Stimulated activated CD4-positive, alpha-beta T cell treated with anti-CD3 and anti-CD28 coated beads, Interleukin-1b, Interleukin-23, amount 100 ng/mL, for 1 hour (primary cell): ENCODE results near the gene SND1.

Source experiments
- DNase-seq, 2 donors: peaks; one replicate each; pipeline ENCODE4 v3.0.0-alpha.2; 2020; ENCODE audit warnings: low read depth in 2 of 2

The SND1 gene

DNA sequence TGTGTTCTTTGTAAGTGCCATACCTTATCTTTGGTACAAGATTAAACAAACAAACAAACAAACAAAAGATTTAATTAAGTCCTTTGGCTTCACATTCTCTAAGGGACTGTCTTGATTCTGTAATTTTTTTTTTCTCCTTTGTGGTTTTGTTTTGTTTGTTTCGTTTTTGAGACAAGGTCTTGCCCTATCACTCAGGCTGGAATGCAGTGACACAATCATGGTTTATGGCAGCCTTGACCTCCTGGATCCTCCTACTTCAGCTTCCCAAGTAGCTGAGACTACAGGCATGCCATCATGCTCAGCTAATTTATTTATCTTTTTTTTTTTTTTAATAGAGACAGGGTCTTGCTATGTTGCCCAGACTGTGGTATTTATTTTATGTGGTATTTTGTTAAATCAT, 213.5 kb downstream of the SND1 start:
- no peak for DNase-seq

DNA sequence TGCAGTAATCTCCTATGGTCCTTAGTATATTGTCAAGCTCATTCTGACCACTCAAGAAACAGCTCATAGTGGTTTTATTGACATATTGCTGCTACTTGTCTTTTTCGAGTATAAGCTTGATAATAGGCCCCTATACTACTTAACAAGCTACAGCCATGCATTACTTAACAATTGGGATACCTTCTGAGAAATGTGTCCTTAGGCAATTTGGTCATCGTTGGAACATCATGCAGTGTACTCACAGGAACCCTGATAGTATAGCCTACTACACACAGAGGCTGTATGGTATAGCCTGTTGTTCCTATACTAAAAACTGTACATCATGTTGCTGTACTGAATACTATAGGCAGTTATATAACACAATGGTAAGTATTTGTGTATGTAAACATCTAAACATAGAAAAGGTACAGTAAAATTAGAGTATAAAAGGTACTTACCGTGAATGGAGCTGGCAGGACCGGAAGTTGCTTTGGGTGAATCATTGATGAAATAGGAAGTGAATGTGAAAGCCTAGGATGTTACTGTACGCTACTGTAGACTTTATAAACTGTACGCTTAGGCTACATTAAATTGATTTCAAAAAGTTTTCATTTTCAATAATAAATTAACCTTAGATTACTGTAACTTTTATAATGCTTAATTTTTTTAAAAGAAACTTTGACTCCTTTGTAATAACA, 218.4 kb downstream of the SND1 start:
- no peak for DNase-seq

DNA sequence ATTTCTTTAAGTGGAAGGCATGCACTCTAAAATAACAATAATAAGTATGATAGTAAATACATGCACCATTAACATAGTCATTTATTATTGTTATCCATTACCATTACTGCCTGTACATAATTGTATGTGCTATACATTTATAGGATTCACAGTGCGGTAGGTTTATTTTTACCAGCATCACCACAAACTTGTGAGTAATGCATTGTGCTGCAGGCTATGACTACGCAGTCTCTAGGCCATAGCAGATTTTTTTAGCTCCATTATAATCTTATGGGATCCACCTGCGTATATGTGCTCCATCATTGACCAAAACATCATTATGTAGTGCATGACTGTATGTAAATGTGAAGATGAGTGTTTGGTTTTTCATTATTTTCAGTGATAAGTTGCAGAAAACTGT, 219.2 kb downstream of the SND1 start:
- DNase-seq, result no peak

DNA sequence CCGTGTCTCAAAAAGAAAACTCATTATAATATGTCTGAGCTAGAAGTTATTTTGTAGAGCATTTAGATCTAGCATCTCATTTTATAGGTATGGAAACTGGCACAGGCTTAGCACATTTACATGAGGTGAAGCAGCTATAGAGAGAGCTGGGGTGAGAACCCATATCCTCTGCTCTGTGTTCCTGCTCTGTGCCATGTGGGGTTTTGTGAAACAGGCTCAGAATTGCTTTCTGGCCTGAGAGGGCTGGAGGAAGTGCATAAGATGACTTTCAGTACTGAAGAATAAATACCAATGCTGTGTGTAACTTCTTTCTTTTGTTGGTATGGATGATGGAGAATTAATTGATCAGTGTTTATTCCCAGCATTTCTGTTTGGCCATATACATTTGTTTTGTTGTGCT, 220.1 kb downstream of the SND1 start:
- DNase-seq, result no peak

DNA sequence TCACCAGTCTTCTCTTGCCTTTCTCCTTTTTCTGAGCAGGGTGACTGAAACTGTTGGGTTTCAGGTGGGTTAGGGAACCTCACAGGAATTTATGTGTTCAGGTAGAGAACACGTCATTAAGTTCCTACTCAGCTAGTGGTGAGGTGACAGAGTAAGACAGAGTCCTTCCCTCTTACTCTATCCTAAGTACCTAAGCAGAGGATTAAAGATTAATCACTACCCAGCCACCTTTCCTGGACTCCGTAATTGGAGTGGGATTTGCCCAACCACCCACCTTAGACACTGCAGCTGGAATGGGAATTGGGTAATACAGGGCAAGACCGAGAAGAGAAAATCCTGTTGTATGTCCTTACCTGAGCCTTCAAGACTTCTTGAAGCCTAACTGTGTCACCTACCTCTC, 221.2 kb downstream of the SND1 start:
- DNase-seq, result no peak

DNA sequence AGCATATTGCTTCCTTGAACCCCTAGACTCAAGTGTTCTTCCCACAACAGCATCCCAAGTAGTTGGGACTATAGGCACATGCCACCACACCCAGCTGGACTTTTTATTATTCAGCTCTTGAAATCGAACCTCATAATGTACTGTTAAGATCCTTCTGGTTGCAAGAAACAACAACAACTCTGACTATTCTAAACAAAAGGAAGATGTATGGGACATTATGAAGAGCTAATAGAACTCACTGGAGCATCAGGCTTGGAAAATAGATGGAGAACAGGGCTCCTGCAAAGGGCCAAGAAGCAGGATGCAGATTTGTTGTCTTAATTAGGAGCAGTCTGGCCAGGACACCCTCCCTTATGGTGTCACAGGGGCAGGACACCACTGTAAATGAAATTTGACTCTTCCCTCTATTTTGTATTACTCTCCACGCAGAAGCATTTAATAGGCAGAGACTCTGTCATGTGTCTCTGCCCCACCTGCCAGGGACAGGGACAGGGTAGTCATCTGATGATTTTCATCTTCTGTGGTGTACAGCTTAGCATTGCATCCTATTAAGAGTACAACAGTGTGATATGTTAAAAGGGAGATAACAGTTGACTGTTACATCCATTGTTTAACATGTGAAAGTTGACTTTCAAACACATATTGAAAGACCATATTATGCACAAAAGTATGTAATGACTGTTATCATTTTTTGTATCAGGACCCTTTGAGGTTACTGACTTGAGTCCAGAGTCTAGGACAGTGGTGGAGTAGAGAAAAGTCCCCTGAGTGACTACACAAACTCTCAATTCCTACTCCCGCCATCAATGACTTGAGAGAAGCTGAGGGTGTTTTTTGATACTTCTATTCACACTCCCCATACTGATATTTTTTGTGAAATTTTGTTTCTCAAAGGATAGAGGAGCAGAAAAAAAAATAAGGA, 222.0 kb downstream of the SND1 start:
- no peak for DNase-seq

DNA sequence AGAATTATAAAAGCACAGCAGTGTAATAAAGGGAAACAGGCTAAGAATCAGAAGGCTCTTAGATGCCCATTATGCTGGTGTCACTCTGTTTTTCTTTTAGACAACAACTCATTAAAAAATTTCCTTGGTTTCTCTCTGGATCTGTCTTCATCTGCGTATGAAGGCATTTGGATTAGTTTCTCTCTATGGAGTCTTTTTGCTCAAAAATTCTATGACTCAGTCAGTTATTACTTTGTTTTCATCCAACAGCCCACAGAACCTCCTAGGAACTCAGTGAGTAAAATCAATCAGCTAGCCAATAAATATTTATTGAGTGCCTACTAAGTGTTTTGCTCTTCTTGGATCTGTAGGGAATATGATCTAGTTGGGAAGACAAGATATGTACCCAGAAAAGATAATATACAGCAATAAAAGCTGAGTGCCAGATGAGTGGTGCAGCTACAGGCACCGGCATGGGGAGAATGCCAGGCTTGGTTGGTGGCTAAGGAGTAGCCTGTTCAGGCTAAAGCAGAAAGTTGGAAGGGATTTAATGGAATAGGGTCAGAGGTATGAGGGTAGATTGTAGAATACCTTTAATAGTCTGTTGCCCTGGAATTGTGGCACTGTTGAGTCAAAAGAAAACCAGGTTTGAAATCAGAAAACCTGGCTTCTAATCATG, 223.1 kb downstream of the SND1 start:
- DNase-seq, result no peak

DNA sequence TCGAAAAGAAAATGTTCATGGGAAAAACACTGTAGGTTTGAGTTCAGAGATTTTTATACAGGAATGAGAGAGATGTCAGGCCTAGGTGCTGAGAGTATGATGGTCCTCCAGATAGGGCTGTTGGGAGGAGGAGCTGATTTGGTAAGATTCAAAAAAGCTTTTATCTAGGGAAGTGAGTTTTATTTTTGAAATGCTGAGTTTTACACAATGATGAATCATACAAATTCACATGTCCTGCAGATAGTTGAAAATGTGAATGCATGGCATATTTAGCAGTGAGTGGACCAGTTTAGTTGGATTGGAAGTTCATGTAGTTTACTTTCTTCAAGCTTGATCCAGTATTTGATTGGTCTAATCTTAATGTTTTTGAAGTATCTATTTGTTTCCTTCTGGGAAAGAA, 224.4 kb downstream of the SND1 start:
- no peak for DNase-seq

DNA sequence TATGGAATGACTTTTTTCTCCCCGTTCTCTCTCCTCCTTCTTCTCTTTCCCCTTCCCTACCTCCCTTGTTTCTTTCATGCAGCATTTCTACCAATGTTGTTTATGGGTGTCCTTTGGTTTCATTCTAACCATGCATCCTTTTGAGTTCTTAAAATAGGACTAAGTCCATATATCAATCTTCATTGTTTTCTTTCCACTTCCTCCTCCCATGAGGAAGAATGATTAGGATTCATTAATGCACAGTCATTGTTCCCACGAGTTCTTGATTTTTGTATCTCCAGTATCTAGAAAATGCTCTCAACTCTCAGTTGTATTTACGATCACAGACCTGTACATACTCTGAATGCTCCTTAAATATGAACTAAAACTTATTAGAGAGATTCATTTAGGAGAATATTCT, 226.0 kb downstream of the SND1 start:
- no peak for DNase-seq

DNA sequence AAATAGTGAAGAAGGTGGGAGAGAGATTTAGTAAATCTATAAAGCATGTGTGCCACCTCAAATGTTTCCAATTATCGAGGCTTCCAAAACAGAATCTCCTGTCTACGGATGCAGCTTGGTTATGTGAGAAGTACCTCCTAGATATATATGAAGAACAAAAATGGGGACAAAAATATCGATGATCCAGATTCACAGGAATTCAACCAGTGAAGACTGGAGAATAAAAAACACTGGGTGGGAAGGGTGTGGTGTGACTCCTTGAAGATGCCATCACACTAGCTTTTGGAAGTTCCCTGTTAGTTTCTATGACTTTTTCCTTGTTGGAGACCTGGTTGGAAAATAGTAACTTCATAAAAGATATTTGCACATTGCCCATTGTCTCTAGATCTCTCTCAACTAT, 226.8 kb downstream of the SND1 start:
- no peak for DNase-seq

DNA sequence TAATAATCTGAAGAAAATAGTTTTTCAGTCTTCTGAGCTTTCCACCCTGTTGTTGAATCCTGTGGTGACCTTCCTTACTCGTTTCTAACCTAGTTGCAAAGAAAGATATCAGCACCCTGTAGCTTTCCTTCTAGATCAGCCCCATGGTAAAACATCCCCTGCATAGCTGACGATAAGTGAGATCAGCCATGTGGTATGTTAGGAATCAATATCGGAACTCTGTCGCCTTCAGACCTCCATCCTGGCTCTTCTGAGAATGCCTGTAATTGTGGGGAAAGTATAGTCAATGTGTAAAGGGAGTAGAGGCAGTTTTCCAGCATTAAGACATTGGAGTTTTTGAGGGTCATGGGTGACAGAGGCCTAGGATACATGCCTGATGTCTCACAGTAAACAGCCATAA, 227.4 kb downstream of the SND1 start:
- no peak for DNase-seq

DNA sequence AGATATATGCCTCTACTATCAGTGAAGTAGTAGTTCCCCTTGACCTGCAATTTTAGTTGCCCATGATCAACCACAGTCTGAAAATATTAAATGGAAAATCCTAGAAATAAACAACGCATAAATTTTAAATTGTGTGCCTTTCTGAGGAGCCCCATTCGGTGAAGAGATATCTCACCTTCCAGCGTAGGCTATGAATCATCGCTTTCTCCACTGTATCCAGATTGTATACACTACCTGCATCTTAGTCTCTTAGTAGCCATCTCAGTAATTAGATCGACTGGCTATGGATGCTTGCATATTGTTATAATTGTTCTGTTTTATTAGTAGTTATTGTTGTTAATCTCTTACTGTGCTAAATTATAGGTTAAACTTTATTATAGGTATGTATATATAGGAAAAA, 227.9 kb downstream of the SND1 start:
- DNase-seq, result no peak

DNA sequence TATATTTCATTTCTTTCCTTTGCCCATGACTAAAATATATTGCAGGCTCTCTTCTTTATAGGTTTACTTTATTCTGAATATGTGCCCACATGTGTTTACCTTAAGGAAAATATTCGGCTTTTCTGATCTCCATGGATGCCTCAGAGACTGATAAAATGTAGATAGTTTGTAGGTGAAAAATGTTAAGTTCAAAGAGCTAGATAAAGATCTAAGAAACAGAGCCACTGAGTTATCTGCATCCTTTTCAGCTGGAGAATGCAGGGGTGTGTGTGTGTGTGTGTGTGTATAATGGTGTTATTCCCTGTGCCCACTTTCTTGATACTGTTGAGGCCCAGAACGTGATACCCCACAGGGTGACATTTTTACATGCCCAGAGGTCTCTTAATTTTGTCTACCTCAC, 228.5 kb downstream of the SND1 start:
- no peak for DNase-seq

DNA sequence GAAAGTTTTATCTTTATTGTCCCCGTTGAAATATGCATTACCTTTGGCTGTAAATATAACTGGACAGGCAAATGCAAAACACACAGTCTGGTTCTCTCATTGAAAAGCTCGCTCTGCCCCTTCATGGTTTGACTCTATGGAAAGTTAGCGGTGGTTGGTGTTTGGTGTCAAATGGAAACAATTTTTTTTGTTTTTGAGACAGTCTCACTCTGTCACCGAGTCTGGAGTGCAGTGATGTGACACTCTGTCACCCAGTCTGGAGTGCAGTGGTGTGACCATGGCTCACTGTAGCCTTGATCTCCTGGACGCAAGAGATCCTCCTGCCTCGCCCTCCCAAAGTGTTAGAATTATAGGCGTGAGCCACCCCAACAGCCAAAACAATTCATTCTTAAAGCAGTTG, 229.6 kb downstream of the SND1 start:
- DNase-seq, result no peak

DNA sequence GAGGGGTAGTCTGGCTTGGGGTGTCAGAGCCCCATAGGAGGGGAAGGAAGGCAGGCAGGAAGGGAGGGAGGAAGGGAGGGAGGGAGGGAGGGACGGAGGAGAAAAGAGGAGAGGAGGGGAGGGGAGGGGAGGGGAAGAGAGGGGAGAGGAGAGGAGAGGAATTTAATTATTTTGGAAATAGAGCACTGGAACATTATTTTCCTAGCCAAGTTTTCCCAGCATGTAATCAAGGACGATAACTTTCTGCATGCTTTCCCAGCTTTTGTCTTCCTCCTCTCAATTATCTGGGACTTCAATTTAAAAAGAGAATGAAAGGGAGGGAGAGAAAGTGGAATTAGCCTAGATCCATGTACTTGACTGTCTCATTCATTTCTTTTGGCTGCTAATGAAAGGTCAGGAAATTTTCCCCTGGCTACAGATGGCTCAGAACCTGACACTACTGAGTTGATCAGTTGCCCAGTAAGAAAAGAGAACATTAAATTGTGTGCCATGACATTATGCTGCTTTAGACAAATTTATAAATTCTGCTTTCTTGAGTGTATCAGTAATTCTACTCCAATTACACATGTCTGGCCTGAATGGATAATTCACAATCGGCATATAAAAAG, 230.4 kb downstream of the SND1 start:
- no peak for DNase-seq

DNA sequence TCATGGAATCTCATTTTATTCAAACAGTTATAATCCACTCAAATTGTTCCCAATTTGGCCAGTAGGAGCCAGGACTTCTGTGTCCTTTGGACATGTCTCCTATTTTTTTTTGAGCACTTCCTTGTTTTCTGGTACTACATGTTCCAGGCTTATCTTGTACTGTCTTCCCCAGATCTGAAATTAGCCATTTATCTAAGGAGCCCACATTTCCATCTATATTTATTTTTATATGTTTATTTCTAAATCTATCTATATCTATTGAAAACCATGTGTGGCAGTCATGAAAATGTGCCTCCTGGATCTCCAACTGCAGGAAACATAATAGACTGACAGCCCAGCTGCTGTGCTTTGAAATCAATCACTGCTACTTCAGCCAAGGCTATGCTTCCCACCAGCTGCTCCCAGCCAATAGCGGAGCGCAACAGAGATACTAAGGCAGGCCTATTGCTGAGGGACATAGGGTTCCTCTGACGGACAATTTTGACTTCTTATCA, 232.1 kb downstream of the SND1 start:
- DNase-seq, result no peak

DNA sequence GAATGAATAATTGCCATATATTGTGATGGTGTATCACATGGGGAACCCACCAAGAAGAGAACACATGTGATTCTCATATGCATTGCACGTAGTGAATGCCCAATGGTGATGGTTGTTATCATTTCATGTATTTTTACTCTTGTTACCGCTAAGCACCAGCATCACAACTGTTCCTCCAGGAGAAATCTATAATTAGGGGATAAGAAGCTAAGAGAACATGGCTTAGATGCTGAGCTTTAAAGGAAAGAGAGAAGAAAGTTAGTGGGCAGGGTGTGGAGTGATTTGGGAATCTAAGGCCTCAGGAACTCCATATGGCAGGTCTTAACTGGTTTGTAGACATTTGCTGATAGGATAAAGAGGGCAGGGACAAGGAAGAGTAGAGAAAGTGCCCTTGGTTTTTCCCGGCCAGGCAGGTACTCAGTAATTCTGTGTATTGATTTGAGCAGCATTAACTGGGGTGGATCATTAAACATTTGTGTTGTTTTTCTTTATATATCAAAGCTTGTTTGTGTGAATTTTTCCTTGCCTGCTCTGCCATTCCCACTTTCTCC, 233.3 kb downstream of the SND1 start:
- DNase-seq, result no peak

DNA sequence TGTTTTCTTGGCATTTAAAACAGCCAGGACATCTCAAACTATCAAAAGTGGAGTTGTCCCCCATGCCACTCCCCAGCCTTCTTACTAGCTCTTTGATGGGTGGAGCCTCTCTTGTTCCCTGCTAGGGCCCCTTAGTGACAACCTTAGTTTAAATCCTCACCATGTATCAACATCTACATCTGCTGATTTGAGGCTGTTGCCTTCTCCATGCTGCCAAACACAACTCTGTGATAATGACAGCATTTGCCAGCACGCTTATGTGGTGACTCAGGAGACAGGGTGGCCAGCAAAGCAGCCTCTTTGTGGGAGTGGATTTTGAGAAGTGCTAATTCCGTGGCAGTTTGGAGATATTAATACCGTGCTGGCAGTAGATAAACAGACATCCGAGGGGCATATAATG, 233.8 kb downstream of the SND1 start:
- DNase-seq, result no peak

DNA sequence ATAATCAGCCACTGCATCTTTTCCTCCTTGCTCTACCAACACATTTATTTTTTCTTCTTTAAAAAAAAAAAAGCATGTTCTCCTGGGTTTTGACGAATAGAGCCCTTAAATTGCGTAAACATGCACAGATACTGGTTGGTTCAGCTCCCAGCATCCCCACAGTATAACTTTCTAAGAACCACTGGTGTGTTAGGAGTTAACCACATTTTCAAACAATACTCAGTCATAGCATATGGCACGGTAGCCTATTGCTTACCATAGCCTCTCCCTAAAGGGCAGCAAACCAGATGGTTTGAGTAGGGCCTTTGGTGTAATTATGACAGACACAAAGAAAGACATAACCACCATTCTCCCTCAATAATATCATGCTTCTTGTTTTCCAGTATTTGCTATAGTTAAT, 234.3 kb downstream of the SND1 start:
- DNase-seq, result no peak

DNA sequence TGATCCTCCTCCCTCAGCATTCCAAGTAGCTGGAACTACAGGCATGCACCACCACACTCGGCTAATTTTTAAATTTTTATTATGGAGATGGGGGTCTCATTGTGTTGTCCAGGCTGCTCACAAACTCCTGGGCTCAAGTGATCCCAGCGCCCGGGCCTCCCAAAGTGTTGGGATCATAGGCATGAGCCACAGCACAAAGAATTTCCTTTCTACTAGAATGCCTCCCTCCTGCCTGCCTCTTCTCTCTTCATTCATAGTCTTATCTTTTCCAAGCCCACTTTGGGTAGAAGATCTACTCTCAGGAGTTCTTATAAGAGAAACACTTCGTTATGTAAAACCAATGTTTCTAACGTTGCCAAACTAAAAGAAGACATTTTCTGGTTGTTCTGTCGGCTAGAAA, 235.1 kb downstream of the SND1 start:
- no peak for DNase-seq

DNA sequence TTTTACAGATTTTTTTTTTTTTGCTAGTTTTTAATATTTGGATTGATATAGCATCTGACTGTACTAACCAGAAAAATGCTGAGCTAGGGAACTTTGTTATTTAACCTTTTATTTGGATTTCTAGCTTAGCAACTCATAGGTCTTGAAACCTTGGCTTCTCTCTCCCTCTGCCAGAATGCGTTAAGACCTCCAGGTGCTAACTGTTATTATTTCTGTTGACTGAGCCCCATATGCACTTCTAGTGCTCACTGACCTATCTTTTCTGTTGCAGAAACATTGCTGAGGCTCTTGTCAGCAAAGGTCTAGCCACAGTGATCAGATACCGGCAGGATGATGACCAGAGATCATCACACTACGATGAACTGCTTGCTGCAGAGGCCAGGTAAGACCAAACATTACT, 235.6 kb downstream of the SND1 start:
- DNase-seq, result no peak

DNA sequence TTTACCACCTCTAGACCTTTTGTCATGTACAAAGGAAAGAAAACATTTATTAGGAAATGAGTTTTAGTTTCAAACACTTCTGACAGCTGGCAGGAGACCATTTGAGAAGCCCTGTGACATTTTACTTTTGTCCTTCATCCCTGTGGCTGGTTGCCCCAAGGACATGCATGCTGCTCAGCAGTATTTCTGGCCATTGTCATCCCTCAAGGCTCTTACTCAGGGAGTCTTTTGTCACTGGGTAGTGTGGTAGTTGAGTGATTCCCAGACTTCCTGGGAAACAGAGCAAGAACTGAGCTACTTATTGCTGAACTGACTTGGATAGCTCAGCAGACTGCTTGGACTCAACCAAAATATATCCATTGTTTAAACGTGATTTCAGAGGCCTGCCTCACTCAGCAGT, 236.4 kb downstream of the SND1 start:
- no peak for DNase-seq
